ENCODE data around the gene ANKRD16.
"Not testable (repeated sequence)": the region's sequence is repeated elsewhere in the genome, so short reads cannot be mapped to it uniquely, and the experiment has no call there.

The ANKRD16 gene

DNA sequence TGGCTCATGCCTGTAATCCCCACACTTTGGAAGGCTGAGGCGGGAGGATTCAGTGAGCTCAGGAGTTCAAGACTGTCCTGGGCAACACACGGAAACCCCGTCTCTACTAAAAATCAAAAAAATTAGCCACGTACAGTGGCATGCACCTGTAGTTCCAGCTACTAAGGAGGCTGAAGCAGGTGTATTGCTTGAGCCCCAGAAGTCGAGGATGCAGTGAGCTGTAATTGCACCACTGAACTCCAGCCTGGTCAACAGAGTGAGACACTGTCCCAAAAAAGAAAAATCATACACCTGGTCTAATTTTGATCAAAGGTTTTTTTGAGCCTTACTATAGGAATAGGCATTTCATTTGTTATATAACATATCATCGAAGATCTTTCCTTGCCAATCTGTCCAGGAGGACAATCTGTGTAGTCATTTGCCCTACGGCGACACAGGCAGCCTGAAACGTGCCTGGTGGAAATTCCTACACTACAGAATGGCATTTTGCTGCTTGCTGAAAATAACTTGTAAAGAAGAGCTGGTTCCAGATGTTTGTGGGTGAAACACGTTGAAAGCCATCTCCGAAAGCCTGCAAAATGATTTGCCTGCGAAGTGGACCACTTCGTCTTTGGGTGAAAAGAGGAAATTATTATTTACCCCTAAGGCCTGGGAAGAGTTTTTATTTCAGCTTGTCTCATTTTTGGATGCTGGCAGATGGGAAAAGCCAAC is 45.2 kb downstream of the ANKRD16 start:
- no peak for DNase-seq (ENCODE audit: extremely low read depth, low read depth)

DNA sequence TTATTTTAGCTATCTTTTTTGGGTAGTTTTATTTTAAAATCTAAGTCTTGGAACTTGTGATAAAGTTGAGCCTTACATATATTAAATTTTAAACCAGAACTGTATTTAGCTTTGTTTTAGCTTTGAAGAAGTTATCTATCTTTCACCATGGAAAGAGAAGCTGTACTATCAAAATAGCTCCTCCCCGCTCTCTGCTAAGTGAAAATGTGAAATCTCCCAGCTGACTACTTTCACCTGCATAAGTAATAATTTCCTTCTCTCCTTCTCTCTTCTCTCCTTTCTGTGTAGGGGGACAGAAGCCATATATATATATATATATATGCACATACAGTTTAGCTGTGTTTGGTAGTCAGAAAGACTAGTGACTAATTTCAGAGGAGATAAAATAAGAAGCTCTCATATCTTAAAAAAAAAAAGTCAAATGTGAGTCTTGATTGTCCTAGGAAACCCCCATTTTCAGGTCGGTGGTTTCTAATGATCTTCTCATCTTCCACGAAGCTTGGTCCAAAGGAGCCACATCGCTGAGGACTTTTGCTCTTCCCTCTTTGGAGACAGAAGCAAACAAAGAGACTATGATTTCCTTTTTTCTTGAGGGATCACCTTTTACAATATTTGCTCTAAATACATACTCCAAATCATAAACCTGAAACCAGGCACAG is 45.9 kb downstream of the ANKRD16 start:
- DNase-seq (ENCODE audit: extremely low read depth, low read depth) = no peak
- TF ChIP-seq, protein P1, sequence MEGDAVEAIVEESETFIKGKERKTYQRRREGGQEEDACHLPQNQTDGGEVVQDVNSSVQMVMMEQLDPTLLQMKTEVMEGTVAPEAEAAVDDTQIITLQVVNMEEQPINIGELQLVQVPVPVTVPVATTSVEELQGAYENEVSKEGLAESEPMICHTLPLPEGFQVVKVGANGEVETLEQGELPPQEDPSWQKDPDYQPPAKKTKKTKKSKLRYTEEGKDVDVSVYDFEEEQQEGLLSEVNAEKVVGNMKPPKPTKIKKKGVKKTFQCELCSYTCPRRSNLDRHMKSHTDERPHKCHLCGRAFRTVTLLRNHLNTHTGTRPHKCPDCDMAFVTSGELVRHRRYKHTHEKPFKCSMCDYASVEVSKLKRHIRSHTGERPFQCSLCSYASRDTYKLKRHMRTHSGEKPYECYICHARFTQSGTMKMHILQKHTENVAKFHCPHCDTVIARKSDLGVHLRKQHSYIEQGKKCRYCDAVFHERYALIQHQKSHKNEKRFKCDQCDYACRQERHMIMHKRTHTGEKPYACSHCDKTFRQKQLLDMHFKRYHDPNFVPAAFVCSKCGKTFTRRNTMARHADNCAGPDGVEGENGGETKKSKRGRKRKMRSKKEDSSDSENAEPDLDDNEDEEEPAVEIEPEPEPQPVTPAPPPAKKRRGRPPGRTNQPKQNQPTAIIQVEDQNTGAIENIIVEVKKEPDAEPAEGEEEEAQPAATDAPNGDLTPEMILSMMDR (IDR thresholded peaks at IDR 0.05; ENCODE audit: low read depth, low read length) = no peak

More for the DNA sequence above, 45.2 kb downstream of the ANKRD16 start:
- TF ChIP-seq, protein P1 (IDR thresholded peaks at IDR 0.05; ENCODE audit: low read depth, low read length) = no peak

DNA sequence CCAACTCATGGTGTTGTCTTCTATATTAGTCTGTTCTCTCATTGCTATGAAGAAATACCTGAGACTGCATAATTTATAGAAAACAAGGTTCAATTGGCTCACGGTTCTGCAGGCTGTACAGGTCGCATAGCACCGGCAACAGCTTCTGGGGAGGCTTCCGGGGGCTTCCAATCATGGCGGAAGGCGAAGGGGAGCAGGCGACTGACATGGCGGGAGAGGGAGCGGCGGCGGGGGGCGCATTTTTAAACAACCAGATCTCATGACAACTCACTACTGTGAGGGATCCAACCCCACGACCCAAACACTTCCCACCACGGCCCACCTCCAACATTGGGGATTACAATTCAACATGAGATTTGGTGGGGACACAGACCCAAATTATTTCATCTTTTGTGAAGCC is 47.7 kb downstream of the ANKRD16 start:
- no peak for DNase-seq (ENCODE audit: extremely low read depth, low read depth)
- TF ChIP-seq, protein P1 (IDR thresholded peaks at IDR 0.05; ENCODE audit: low read depth, low read length) = no peak

DNA sequence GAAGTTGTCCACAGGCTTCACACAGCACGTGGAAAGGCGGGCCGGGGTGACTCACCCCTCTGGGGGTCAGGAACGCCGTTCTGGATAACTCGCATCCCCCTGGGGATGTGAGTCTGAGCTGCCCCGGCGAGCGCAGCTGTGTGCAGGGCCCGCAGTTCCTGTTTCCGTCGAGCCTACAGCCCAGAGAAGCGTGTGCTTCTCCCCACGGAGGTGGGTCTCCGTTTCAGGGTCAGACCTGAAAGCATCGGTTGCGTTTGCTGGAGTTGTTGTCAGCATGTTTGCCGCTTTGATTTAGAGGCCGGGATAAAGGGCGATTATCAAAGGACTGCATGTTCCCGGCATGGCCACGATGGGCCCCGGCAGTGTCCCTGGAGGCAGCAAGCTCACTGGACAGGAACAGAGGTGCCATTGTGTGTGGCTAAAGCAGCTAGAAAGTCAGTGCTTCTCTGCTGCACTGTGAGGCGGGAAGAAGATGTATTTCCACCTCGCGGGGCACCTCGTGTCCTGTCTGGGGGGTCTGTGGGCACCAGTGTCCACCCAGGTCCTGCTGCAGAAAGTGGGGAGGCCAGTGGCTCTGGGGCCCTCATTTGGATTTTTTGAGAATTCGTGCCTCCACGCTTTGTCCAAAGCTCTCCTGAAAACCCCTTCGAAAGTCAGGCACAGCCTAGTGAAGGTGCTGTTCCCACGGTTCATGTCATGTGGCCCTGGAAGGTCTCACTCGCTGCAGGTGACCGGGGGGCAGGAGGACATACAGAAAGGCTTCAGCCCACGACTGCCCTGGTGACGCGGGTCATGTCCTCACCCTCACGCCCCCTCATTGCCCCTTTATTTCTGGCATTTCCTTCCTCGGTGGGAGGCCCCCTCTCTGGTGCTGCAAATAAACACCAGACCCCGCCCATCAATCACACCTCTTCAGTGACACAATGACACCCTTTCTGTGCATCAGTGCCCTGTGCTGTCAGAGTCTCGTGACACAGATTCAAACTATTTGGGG is 49.1 kb downstream of the ANKRD16 start:
- TF ChIP-seq, protein P1 (IDR thresholded peaks at IDR 0.05; ENCODE audit: low read depth, low read length) = no peak
- no peak for DNase-seq (ENCODE audit: extremely low read depth, low read depth)

DNA sequence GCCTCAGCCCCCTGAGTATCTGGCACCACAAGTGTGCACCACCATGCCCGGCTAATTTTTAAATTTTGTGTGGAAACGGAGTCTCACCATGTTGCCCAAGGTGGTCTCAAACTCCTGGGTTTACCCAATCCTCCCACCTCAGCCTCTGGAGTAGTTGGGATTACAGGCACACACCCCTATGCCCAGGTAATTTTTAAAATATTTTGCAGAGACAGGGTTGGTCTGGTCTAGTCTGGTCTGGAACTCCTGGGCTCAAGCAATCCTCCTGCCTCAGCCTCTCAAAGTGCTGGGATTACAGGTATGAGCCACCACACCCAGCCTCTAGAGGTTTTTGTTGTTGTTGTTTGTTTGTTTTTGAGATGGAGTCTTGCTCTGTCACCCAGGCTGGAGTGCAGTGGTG is 53.5 kb downstream of the ANKRD16 start:
- DNase-seq (ENCODE audit: extremely low read depth, low read depth) = not testable (repeated sequence)

DNA sequence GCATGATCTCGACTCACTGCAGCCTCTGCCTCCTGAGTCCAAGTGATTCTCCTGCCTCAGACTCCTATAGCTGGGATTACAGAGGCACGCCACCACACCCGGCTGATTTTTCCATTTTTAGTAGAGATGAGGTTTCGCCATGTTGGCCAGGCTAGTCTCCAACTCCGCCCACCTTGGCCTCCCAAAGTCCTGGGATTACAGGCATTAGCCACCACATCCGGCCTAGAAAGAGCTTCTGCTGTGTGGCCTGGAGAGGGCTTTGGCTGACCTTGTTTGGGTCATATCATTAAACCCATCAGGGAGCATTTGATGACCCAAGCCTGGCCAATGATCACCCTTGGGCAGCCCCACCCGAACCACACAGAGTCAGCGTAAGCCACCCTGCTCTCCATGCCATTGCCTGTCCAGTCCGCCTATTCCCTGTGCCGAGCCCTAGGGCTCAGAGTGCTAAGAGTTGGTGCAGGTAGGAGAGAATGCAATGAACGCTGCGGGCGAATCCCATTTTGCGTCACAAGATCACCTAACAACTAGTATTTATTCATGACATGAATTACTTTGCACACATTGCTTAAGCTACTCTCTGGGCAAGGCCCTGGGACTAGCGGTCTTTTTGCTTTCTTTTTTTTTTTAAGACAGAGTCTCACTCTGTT is 54.1 kb downstream of the ANKRD16 start:
- TF ChIP-seq, protein P1 (IDR thresholded peaks at IDR 0.05; ENCODE audit: low read depth, low read length) = no peak
- no peak for DNase-seq (ENCODE audit: extremely low read depth, low read depth)

DNA sequence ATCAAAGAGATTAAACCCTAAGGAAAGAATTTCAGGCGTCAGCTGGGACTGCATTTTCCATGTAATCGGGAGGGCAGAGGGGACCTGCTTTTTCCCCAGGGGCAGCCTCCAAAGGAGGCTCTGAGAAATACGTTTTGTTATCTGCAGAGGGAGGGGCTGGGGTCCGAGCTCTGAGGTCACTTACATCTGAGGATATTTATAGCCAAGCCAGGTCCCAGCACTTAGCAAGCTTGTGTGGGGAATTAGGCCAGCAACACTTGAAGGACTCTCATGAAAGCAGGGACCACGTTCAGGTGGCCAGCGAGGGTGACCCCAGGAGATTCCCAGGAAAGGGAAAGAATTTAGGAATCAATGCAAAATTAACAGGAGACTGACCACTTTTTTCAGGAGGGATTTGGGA is 55.9 kb downstream of the ANKRD16 start:
- no peak for DNase-seq (ENCODE audit: extremely low read depth, low read depth)
- TF ChIP-seq, protein P1 (IDR thresholded peaks at IDR 0.05; ENCODE audit: low read depth, low read length) = no peak

All from AG09319 (cell line).